Prostate gland (tissue), 2 donors: Measurements from ENCODE around the gene PPP1R14C. TPM values are rescaled to one million over a fixed set of nuclear protein-coding genes. Genes with fewer than 3 reads are reported as not detected.
A peak's percentile ranks its signal among the peaks of the same experiment; 100 is the strongest.

Experiments used
- DNase-seq: peaks from one replicate; pipeline ENCODE4 v3.0.0-alpha.2; 2019; ENCODE audit warnings: low spot score
- H3K27ac ChIP-seq, 2 donors: fragments of 200-600 bp; sonication (generic); 2 replicates each; pipeline ENCODE4 v1.5.1; 2017 to 2019
- H3K27me3 ChIP-seq: fragments of 200-600 bp; sonication (generic); replicated peaks from 2 replicates; pipeline ENCODE4 v1.5.1; 2019; ENCODE audit not compliant: insufficient read depth
- H3K36me3 ChIP-seq, 2 donors: fragments of 200-600 bp; sonication (generic); 1 replicate in 1 of 2; 2 replicates in 1 of 2; pipeline versions ENCODE4 v1.5.1 to v1.8.1; 2017 to 2019
- H3K4me1 ChIP-seq: fragments of 200-600 bp; sonication (generic); replicated peaks from 2 replicates; pipeline ENCODE4 v1.5.1; 2019
- H3K4me3 ChIP-seq, 2 donors: fragments of 200-600 bp; sonication (generic); 2 replicates each; pipeline ENCODE4 v1.5.1; 2017 to 2019
- H3K9me3 ChIP-seq: fragments of 200-600 bp; sonication (generic); 2 replicates; pipeline ENCODE4 v1.5.1; 2017
- CTCF ChIP-seq, 4 experiments: fragments of 200-600 bp in 2 of 4; fragments of 450-650 bp in 2 of 4; sonication (generic) in 2 of 4; IDR thresholded peaks; 1 replicate in 3 of 4; 2 replicates in 1 of 4; pipeline ENCODE4 v1.5.1; 2016 to 2019; ENCODE audit warnings: antibody characterized with exemption in 4 of 4, mild to moderate bottlenecking in 2 of 4, moderate library complexity in 2 of 4
- POLR2A ChIP-seq: fragments of 450-650 bp; IDR thresholded peaks from one replicate; pipeline ENCODE4 v1.6.1; 2016; ENCODE audit warnings: antibody characterized with exemption, mild to moderate bottlenecking
- POLR2AphosphoS5 ChIP-seq: sonication (generic); formaldehyde crosslinking; IDR thresholded peaks from one replicate; pipeline ENCODE4 v1.6.1; 2017; ENCODE audit warnings: antibody characterized with exemption
- WGBS: methylation state at CpG from one replicate; pipeline ENCODE4 v1.1.5; 2018; 5-methylcytosine and 5-hydroxymethylcytosine counted together
- intact Hi-C: fragments of 100-400 bp; cut with DNase I; formaldehyde crosslinking; loops from one replicate; pipeline ENCODE4 v1.14.2; 2022
- total RNA-seq, 2 donors: library from RNA; depleted of rRNA; stranded (reverse); fragments of >200 nt; gene quantifications; one replicate each; pipeline ENCODE4 v1.1.0, GENCODE V29; 2016

Gene PPP1R14C
- total RNA-seq, 2 donors from 2014 or later: 3.4 to 14.8 TPM

GRCh38 chr6:150142097-150142669, 661 bp upstream of the PPP1R14C start:
- Histone ChIP-seq H3K9me3 (no peaks in the 10 kb centered on the region), H3K4me1 (no peaks in the 10 kb centered on the region), H3K4me3 (peak overlapping the region; percentile 22 to 30), H3K27ac (no peak overlapping the region), H3K27me3 (peaks cover 9% of the 10 kb centered on the region), H3K36me3 (no peaks in the 10 kb centered on the region)
- WGBS: 8% methylated on average over 25 of the region's 25 CpGs
- TF ChIP-seq POLR2A (no peak), POLR2AphosphoS5 (no peak), CTCF (IDR thresholded peaks at IDR 0.05) (no peak)
- DNase-seq: no peak
- intact Hi-C loops: no loop called here

GRCh38 chr6:150143516-150144293, 861 bp downstream of the PPP1R14C start:
- H3K27ac ChIP-seq: no peak overlapping the region
- peak overlapping the region; percentile 22 to 30 for H3K4me3 ChIP-seq
- H3K9me3 ChIP-seq: no peaks in the 10 kb centered on the region
- H3K36me3 ChIP-seq: no peaks in the 10 kb centered on the region
- DNase-seq: no peak
- WGBS: 2% methylated on average over 35 of the region's 53 CpGs
- H3K27me3 ChIP-seq: peaks cover 9% of the 10 kb centered on the region
- intact Hi-C loops: no loop called here
- TF ChIP-seq CTCF (IDR thresholded peaks at IDR 0.05): no peak
- no peak for TF ChIP-seq POLR2AphosphoS5
- TF ChIP-seq POLR2A: no peak
- H3K4me1 ChIP-seq: no peaks in the 10 kb centered on the region

DNA sequence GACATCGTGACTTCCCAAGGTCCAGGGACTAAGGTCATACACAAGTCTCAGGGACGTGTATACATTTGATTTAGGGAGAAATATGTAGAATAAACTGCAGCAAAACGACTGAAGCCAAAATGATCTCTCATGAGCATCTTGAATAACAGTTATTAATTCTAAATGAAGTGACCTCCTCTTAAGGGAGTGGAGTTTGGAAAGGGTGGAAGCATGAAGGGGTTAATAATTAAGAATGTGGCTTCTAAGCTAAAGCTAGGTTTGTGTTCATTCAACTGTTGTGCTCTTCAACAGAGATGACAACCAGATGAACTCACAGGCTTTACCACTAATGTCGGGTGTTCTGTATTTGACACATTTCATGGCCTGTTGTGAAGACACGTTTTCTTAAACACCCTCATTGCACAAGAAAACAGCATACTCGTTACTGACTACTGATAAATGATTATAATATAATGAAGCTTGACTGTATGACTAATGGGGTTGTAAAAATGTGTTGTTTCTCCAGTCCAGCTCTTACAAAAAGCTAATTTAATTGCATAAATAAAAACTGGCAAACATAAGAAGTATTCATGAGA, 1.5 kb downstream of the PPP1R14C start:
- intact Hi-C loops: no loop called here
- no peaks in the 10 kb centered on the region for H3K4me1 ChIP-seq
- H3K27me3 ChIP-seq: peaks cover 9% of the 10 kb centered on the region
- H3K27ac ChIP-seq: no peak overlapping the region
- no peaks in the 10 kb centered on the region for H3K36me3 ChIP-seq
- no peak for DNase-seq
- H3K9me3 ChIP-seq: no peaks in the 10 kb centered on the region
- H3K4me3 ChIP-seq: peak overlapping the region in 1 of 2 donors; percentile 22
- TF ChIP-seq POLR2A (no peak), CTCF (IDR thresholded peaks at IDR 0.05) (no peak), POLR2AphosphoS5 (no peak)
- WGBS: 8% methylated on average over 6 of the region's 6 CpGs

DNA sequence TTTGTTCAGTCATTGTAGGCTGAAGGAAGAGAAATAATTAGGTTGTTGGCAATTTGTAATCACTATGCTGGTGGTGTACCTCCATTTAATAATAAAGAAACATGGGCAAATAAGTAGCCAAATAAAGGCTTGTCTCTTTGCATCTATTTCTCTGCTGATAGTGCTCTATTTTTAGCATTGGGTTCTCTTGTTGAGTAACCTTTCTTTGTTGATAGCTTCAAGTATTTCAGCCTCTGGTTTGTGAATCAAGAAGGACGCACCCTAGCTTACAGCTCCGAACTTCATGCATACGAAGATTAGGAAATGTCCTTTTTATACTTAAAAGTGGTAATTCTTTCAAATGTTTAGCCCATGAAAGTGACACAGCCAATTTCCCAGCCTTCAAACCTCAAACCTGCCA, 2.6 kb downstream of the PPP1R14C start:
- Histone ChIP-seq H3K4me3 (no peak overlapping the region), H3K36me3 (no peaks in the 10 kb centered on the region), H3K27ac (no peak overlapping the region), H3K9me3 (no peaks in the 10 kb centered on the region), H3K4me1 (no peaks in the 10 kb centered on the region), H3K27me3 (peaks cover 9% of the 10 kb centered on the region)
- DNase-seq: no peak
- WGBS: 77% methylated on average over 3 of the region's 3 CpGs
- intact Hi-C loops: no loop called here
- TF ChIP-seq POLR2AphosphoS5 (no peak), POLR2A (no peak), CTCF (IDR thresholded peaks at IDR 0.05) (no peak)
